H9 (cell line): ENCODE measurements around the gene ITPR1. TPM values are rescaled to one million over a fixed set of nuclear protein-coding genes. Genes with fewer than 3 reads are reported as not detected.

ENCODE experiments used
- DNase-seq: peaks from one replicate; pipeline ENCODE4 v3.0.0-alpha.2; 2017
- H2AFZ ChIP-seq: one replicate; pipeline ENCODE4 v1.6.1; 2013; ENCODE audit warnings: mild to moderate bottlenecking, low read length, control low read depth, moderate library complexity
- H2AK5ac ChIP-seq: 2 replicates; pipeline ENCODE4 v1.6.1; 2013; ENCODE audit warnings: low read length, control low read depth, mixed read lengths; ENCODE audit not compliant: insufficient read length
- H2BK120ac ChIP-seq: one replicate; pipeline ENCODE4 v1.6.1; 2013; ENCODE audit warnings: low read depth, mild to moderate bottlenecking, low read length, control low read depth, inconsistent platforms; ENCODE audit not compliant: poor library complexity, severe bottlenecking
- H2BK12ac ChIP-seq: 2 replicates; pipeline ENCODE4 v1.6.1; 2013; ENCODE audit warnings: low read length, control low read depth, mixed read lengths, low read depth; ENCODE audit not compliant: insufficient read length
- H2BK15ac ChIP-seq: 2 replicates; pipeline ENCODE4 v1.6.1; 2013; ENCODE audit warnings: low read depth, low read length, control low read depth
- H2BK20ac ChIP-seq: one replicate; pipeline ENCODE4 v1.6.1; 2013; ENCODE audit warnings: low read depth, mild to moderate bottlenecking, low read length, control low read depth, inconsistent platforms; ENCODE audit not compliant: poor library complexity, severe bottlenecking
- H2BK5ac ChIP-seq: 2 replicates; pipeline ENCODE4 v1.6.1; 2013; ENCODE audit warnings: low read length, control low read depth, mixed read lengths; ENCODE audit not compliant: insufficient read length
- H3K14ac ChIP-seq: 2 replicates; pipeline ENCODE4 v1.6.1; 2013; ENCODE audit warnings: low read length, control low read depth; ENCODE audit not compliant: insufficient read depth
- H3K18ac ChIP-seq: 2 replicates; pipeline ENCODE4 v1.6.1; 2013; ENCODE audit warnings: low read depth, mild to moderate bottlenecking, mixed read lengths, low read length, control low read depth; ENCODE audit not compliant: insufficient read length
- H3K23ac ChIP-seq: 2 replicates; pipeline ENCODE4 v1.6.1; 2013; ENCODE audit warnings: low read length, control low read depth, mixed read lengths, low read depth; ENCODE audit not compliant: insufficient read length
- H3K23me2 ChIP-seq: 2 replicates; pipeline ENCODE4 v1.6.1; 2013; ENCODE audit warnings: low read depth, mild to moderate bottlenecking, mixed read lengths, low read length, control low read depth; ENCODE audit not compliant: insufficient read length, poor library complexity, severe bottlenecking
- H3K27ac ChIP-seq: 2 replicates; pipeline ENCODE4 v1.5.1; 2013; ENCODE audit warnings: low read length, control low read depth, mixed read lengths, low read depth; ENCODE audit not compliant: insufficient read length
- H3K27me3 ChIP-seq: 2 replicates; pipeline ENCODE4 v1.6.1; 2013; ENCODE audit warnings: low read length, control low read depth, inconsistent platforms; ENCODE audit not compliant: insufficient read depth
- H3K4ac ChIP-seq: 2 replicates; pipeline ENCODE4 v1.6.1; 2013; ENCODE audit warnings: low read depth, mild to moderate bottlenecking, control low read depth, inconsistent platforms, low read length, moderate library complexity
- H3K4me1 ChIP-seq: 2 replicates; pipeline ENCODE4 v1.6.1; 2013; ENCODE audit warnings: low read length, control low read depth, inconsistent platforms; ENCODE audit not compliant: insufficient read depth
- H3K4me2 ChIP-seq: 2 replicates; pipeline ENCODE4 v1.6.1; 2013; ENCODE audit warnings: low read length, control low read depth, mixed read lengths; ENCODE audit not compliant: insufficient read length, insufficient read depth
- H3K56ac ChIP-seq: 2 replicates; pipeline ENCODE4 v1.6.1; 2013; ENCODE audit warnings: low read depth, mild to moderate bottlenecking, mixed read lengths, low read length, control low read depth; ENCODE audit not compliant: insufficient read length
- H3K79me1 ChIP-seq: 2 replicates; pipeline ENCODE4 v1.6.1; 2013; ENCODE audit warnings: low read depth, mild to moderate bottlenecking, moderate library complexity, low read length, control low read depth, inconsistent platforms; ENCODE audit not compliant: insufficient read depth, poor library complexity, severe bottlenecking
- H3K79me2 ChIP-seq: 2 replicates; pipeline ENCODE4 v1.6.1; 2013; ENCODE audit warnings: low read length, control low read depth, inconsistent platforms; ENCODE audit not compliant: insufficient read depth
- H3K9ac ChIP-seq: 2 replicates; pipeline ENCODE4 v1.6.1; 2013; ENCODE audit warnings: low read length, control low read depth, mixed read lengths; ENCODE audit not compliant: insufficient read length; ENCODE audit errors: extremely low read depth
- H3K9me3 ChIP-seq: one replicate; pipeline ENCODE4 v1.6.1; 2013; ENCODE audit warnings: low read depth, low read length, inconsistent platforms; ENCODE audit not compliant: control insufficient read depth
- H3T11ph ChIP-seq: one replicate; pipeline ENCODE4 v1.6.1; 2013; ENCODE audit warnings: mild to moderate bottlenecking, low read length, control low read depth, inconsistent platforms
- H4K20me1 ChIP-seq: one replicate; pipeline ENCODE4 v1.6.1; 2013; ENCODE audit not compliant: control insufficient read depth, insufficient read length, insufficient read depth
- H4K5ac ChIP-seq: 2 replicates; pipeline ENCODE4 v1.6.1; 2013; ENCODE audit warnings: low read depth, mild to moderate bottlenecking, mixed read lengths, low read length, control low read depth; ENCODE audit not compliant: insufficient read length
- H4K8ac ChIP-seq: replicated peaks from 2 replicates; pipeline ENCODE4 v1.6.1; 2013; ENCODE audit warnings: low read length, control low read depth, mixed read lengths, low read depth; ENCODE audit not compliant: insufficient read length
- H4K91ac ChIP-seq: 2 replicates; pipeline ENCODE4 v1.6.1; 2013; ENCODE audit warnings: low read depth, mild to moderate bottlenecking, moderate library complexity, mixed read lengths, low read length, control low read depth; ENCODE audit not compliant: insufficient read length
- H3K27ac Mint-ChIP-seq, 3 experiments: 2 replicates in 2 of 3; 3 replicates in 1 of 3; pipeline ENCODE4 v1.8.0; 2020 to 2021; ENCODE audit warnings: mixed read lengths in 3 of 3, mild to moderate bottlenecking in 1 of 3, moderate library complexity in 1 of 3
- H3K27me3 Mint-ChIP-seq: 2 replicates; pipeline ENCODE4 v1.8.0; 2021; ENCODE audit warnings: low read depth, mild to moderate bottlenecking, moderate library complexity, mixed read lengths
- H3K36me3 Mint-ChIP-seq, 3 experiments: 2 replicates in 2 of 3; 3 replicates in 1 of 3; pipeline ENCODE4 v1.8.0; 2020 to 2021; ENCODE audit warnings: low read depth in 3 of 3, mixed read lengths in 3 of 3; ENCODE audit not compliant: insufficient read depth in 1 of 3
- H3K4me1 Mint-ChIP-seq, 2 experiments: 2 replicates each; pipeline ENCODE4 v1.8.0; 2020; ENCODE audit warnings: mixed read lengths in 2 of 2
- H3K4me3 Mint-ChIP-seq, 2 experiments: 2 replicates in 1 of 2; 3 replicates in 1 of 2; pipeline ENCODE4 v1.8.0; 2020 to 2021; ENCODE audit warnings: mild to moderate bottlenecking in 2 of 2, mixed read lengths in 2 of 2, moderate library complexity in 1 of 2
- H3K9me3 Mint-ChIP-seq, 2 experiments: 2 replicates in 1 of 2; 3 replicates in 1 of 2; pipeline ENCODE4 v1.8.0; 2020; ENCODE audit warnings: mild to moderate bottlenecking in 2 of 2, mixed read lengths in 2 of 2, moderate library complexity in 1 of 2
- CTCF ChIP-seq: fragments of 200-600 bp; sonication (generic); conservative IDR thresholded peaks from 3 replicates; pipeline ENCODE4 v1.8.0; 2021; ENCODE audit warnings: antibody characterized with exemption, mild to moderate bottlenecking
- WGBS: extraction: QIAGEN DNeasy Blood & Tissue Kit; methylation state at CpG from one replicate; pipeline ENCODE4 v1.1.7; 2013; ENCODE audit warnings: missing lambda C conversion rate, low lambda C conversion rate, mixed read lengths; ENCODE audit not compliant: insufficient read length; ENCODE audit errors: extremely low coverage; 5-methylcytosine and 5-hydroxymethylcytosine counted together
- total RNA-seq: library from RNA; stranded (reverse); gene quantifications from 2 replicates; pipeline ENCODE4 v1.2.1, GENCODE V29; 2021

ITPR1 gene
- total RNA-seq, 1 experiment from 2014 or later: 4.2 TPM

- Histone ChIP-seq H4K20me1 (no peaks in the 10 kb centered on the region), H3K56ac (no peak overlapping the region), H3K4me1 (no peaks in the 10 kb centered on the region; the same call in 1 of the 2 replicates), H2BK20ac (no peak overlapping the region), H3K79me1 (no peaks in the 10 kb centered on the region), H3K23ac (no peak overlapping the region), H2AK5ac (no peak overlapping the region), H3K9me3 (no peaks in the 10 kb centered on the region), H2BK12ac (no peak overlapping the region), H3K23me2 (no peaks in the 10 kb centered on the region), H2BK120ac (no peak overlapping the region), H2BK15ac (no peak overlapping the region), H2AFZ (no peak overlapping the region), H3K27me3 (no peaks in the 10 kb centered on the region), H3K27ac (no peak overlapping the region), H4K5ac (no peak overlapping the region), H3K4me2 (no peak overlapping the region), H3K14ac (no peak overlapping the region), H4K8ac (no peak overlapping the region), H3K18ac (no peak overlapping the region), H3K79me2 (no peaks in the 10 kb centered on the region), H4K91ac (no peak overlapping the region), H3K9ac (no peak overlapping the region), H2BK5ac (no peak overlapping the region), H3T11ph (no peak overlapping the region), H3K4ac (no peak overlapping the region)
- WGBS: no CpG with 5 or more reads among the region's 5 CpGs
- Mint-ChIP-seq H3K9me3 (no peaks in the 10 kb centered on the region), H3K4me3 (no peak overlapping the region), H3K4me1 (peaks cover 11 to 13% of the 10 kb centered on the region in 2 experiments), H3K27ac (no peak overlapping the region), H3K36me3 (no peaks in the 10 kb centered on the region), H3K27me3 (no peaks in the 10 kb centered on the region)
- TF ChIP-seq CTCF: no peak
- no peak for DNase-seq
Measured at GRCh38 chr3:4837374-4837930, 344.3 kb downstream of the ITPR1 start.
